Ishikawa (cell line): ENCODE data around the gene CGGBP1.

Experiments used
- CEBPB ChIP-seq: IDR thresholded peaks from 2 replicates; pipeline ENCODE4 v1.6.1; 2012
- MAX ChIP-seq: IDR thresholded peaks from 2 replicates; pipeline ENCODE4 v1.6.1; 2012
- RAD21 ChIP-seq: IDR thresholded peaks from 2 replicates; pipeline ENCODE4 v1.6.1; 2012; ENCODE audit warnings: low read depth
- TCF12 ChIP-seq: IDR thresholded peaks from 2 replicates; pipeline ENCODE4 v1.6.1; 2012; ENCODE audit warnings: low read depth
- YY1 ChIP-seq: IDR thresholded peaks from 2 replicates; pipeline ENCODE4 v1.6.1; 2012; ENCODE audit warnings: low read depth

- TF ChIP-seq MAX (no peak), CEBPB (no peak), TCF12 (no peak), RAD21 (no peak), YY1 (no peak)
Observed at GRCh38 chr3:88092270-88092669, 33.5 kb upstream of the CGGBP1 start.
